Stimulated activated naive CD8-positive, alpha-beta T cell treated with anti-CD3 and anti-CD28 coated beads, Interleukin-15, amount 100 ng/mL, for 72 hours (primary cell): Measurements from ENCODE around the gene LHX3.

Experiments
- ATAC-seq: fragments of 150-1000 bp; cut with Tn5 transposase; 2 replicates; pipeline ENCODE4 v1.10.0; 2021; ENCODE audit warnings: mild to moderate bottlenecking, moderate library complexity
- DNase-seq, 2 donors: peaks; one replicate each; pipeline ENCODE4 v3.0.0; 2021 to 2022
- H3K27ac Mint-ChIP-seq, 2 donors: one replicate each; pipeline ENCODE4 v1.8.0; 2022; ENCODE audit warnings: mild to moderate bottlenecking in 2 of 2, mixed read lengths in 2 of 2, moderate library complexity in 2 of 2
- H3K27me3 Mint-ChIP-seq: one replicate; pipeline ENCODE4 v1.8.0; 2022; ENCODE audit warnings: mixed read lengths
- H3K4me1 Mint-ChIP-seq: one replicate; pipeline ENCODE4 v1.8.0; 2022; ENCODE audit warnings: mild to moderate bottlenecking, mixed read lengths
- H3K4me3 Mint-ChIP-seq, 2 donors: one replicate each; pipeline ENCODE4 v1.8.0; 2022; ENCODE audit warnings: mild to moderate bottlenecking in 2 of 2, mixed read lengths in 2 of 2, moderate library complexity in 1 of 2
- H3K9me3 Mint-ChIP-seq, 2 donors: one replicate each; pipeline ENCODE4 v1.8.0; 2022; ENCODE audit warnings: mixed read lengths in 2 of 2

The LHX3 gene

DNA sequence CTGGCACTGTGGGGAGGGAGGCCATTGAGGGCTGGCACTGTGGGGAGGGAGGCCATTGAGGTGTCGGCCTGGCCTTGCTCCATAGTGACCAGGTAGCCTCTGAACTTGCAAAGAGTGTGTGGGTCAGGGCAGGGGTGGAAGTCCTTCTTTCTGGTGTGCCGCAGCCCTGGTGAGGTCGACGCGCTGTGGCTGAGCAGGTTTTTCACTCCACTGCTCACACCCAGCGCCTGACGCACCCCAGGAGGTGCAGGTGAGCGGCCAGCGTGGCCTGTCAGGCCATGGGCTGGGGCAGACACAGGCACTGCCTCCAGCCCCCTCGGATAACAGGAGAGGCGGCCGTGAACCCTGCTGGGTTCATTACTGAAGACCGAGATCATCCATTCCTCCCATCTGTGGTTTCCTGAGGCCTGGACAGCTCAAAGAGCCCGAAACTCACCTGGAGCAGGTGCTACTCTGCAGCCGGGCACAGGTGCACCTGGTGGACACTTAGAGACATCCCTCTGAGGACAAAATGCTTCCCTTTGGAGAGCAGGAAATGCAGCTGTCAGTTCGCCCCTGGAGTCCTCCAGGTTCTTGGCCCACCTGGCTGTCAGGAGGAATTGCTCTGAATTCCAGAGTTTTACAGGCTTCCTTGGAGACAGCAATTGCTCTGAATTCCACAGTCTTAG, 32.4 kb downstream of the LHX3 start:
- H3K4me3 Mint-ChIP-seq, result no peak overlapping the region
- DNase-seq (no peak), ATAC-seq (no peak)
- no peak overlapping the region for H3K27ac Mint-ChIP-seq
- peaks cover 21% of the 10 kb centered on the region for H3K27me3 Mint-ChIP-seq
- H3K9me3 Mint-ChIP-seq, result no peaks in the 10 kb centered on the region
- H3K4me1 Mint-ChIP-seq, result no peaks in the 10 kb centered on the region

DNA sequence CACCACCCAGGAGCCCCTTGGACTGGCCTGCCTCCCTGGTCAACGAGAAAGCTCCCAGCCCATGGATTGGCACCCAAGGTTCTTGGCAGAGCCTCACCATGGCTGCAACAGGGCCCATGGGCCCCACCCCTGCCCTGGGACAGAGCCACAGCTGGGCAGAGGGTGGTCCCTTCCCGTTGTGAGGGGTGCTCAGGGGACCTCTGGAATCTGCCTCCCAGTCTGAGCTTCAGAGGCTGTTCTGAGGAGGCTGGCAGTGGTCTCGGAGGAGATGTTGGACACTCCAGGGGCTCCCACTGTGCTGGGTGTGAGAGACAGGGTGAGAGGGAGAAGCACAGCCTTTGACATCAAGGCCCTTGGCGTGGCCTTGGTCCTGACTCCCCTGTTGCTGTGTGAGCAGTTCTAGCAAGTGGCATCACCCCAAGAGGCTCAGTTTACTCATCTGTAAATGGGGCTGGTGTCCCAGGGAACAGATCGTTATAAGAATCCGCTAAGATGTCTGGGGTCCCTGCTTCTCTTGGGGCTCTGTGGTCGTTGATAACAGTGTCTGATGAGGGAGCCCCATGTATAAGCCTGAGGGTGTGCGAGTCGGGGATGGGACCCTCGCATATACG, 33.0 kb downstream of the LHX3 start:
- DNase-seq, result no peak
- Mint-ChIP-seq H3K27me3 (peaks cover 21% of the 10 kb centered on the region), H3K4me3 (no peak overlapping the region), H3K27ac (no peak overlapping the region), H3K4me1 (no peaks in the 10 kb centered on the region), H3K9me3 (no peaks in the 10 kb centered on the region)
- ATAC-seq, result no peak

GRCh38 chr9:136171009-136171800, 33.7 kb downstream of the LHX3 start:
- H3K9me3 Mint-ChIP-seq, result no peaks in the 10 kb centered on the region
- DNase-seq, result no peak
- no peaks in the 10 kb centered on the region for H3K4me1 Mint-ChIP-seq
- no peak overlapping the region for H3K4me3 Mint-ChIP-seq
- H3K27me3 Mint-ChIP-seq, result peaks cover 21% of the 10 kb centered on the region
- peak; percentile 13 for ATAC-seq
- peak overlapping the region in 1 of 2 donors; percentile 83 for H3K27ac Mint-ChIP-seq

- Mint-ChIP-seq H3K4me1 (no peaks in the 10 kb centered on the region), H3K27ac (peak overlapping the region in 1 of 2 donors; percentile 83), H3K9me3 (no peaks in the 10 kb centered on the region)
Measured at GRCh38 chr9:136170006-136170901, 34.7 kb downstream of the LHX3 start.

DNA sequence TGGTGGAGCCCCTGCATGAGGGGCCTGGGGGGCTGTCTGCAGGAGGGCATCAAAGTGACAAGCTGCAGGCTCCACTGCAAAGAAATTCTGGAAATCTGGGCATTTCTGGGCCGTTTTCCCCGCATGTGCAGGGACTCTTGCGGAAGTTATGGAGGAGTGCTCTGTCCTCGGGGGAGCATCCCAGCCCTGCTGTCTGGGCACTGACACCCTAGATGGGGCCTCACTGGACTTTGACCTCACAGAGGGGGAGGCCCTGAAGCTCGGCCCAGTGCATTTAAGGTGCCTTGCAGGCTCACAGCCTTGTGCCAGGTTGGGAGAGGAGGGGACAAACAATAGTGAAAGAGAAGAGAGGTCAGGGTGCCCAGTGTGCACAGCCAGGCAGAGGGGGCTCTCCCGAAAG, 35.4 kb downstream of the LHX3 start:
- no peak overlapping the region for H3K27ac Mint-ChIP-seq
- H3K9me3 Mint-ChIP-seq, result no peaks in the 10 kb centered on the region

More at GRCh38 chr9:136170006-136170901, 34.7 kb downstream of the LHX3 start:
- ATAC-seq, result peak; percentile 88
- peak; percentile 64 to 69 for DNase-seq
- H3K27me3 Mint-ChIP-seq, result peaks cover 21% of the 10 kb centered on the region
- H3K4me3 Mint-ChIP-seq, result no peak overlapping the region

DNA sequence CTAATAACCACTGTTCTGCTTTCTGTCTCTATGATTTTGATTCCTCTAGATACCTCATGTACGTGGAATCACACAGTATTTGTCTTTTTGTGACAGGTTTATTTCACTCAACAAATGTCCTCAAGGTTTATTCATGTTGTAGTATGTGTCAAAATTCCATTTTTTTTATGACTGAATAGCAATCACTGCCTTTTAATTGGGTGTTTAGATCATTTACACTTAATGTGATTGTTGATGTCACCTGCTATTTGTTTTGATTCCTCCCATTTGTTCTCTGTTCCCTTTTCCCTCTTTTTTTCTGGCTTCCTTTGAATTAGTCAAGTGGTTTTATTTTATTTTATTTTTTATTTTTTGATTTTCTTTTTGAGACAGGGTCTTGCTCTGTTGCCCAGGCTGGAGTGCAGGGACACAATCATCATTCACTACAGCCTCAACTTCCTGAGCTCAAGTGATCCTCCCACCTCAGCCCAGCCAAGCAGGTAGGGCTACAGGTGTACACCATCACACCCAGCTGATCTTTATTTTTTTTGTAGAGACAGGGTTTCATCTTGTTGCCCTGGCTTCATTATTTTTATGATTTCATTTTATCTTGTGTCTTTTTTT, 41.6 kb downstream of the LHX3 start:
- DNase-seq (no peak), ATAC-seq (no peak)
- Mint-ChIP-seq H3K4me1 (no peaks in the 10 kb centered on the region), H3K9me3 (peaks cover 5 to 7% of the 10 kb centered on the region in 2 donors), H3K4me3 (no peak overlapping the region), H3K27ac (no peak overlapping the region), H3K27me3 (no peaks in the 10 kb centered on the region)

More for the DNA sequence above, 35.4 kb downstream of the LHX3 start:
- Mint-ChIP-seq H3K4me3 (no peak overlapping the region), H3K27me3 (peaks cover 21% of the 10 kb centered on the region), H3K4me1 (no peaks in the 10 kb centered on the region)
- ATAC-seq, result no peak
- no peak for DNase-seq

GRCh38 chr9:136160995-136161610, 43.8 kb downstream of the LHX3 start:
- peaks cover 5 to 7% of the 10 kb centered on the region in 2 donors for H3K9me3 Mint-ChIP-seq

GRCh38 chr9:136160381-136160841, 44.5 kb downstream of the LHX3 start:
- Mint-ChIP-seq H3K27me3 (peaks cover 5% of the 10 kb centered on the region), H3K9me3 (peaks cover 5 to 7% of the 10 kb centered on the region in 2 donors), H3K27ac (peak overlapping the region in 1 of 2 donors; percentile 76), H3K4me3 (no peak overlapping the region), H3K4me1 (no peaks in the 10 kb centered on the region)
- ATAC-seq (no peak), DNase-seq (no peak)

More at GRCh38 chr9:136160995-136161610, 43.8 kb downstream of the LHX3 start:
- no peaks in the 10 kb centered on the region for H3K27me3 Mint-ChIP-seq
- ATAC-seq (no peak), DNase-seq (no peak)
- no peak overlapping the region for H3K4me3 Mint-ChIP-seq
- no peaks in the 10 kb centered on the region for H3K4me1 Mint-ChIP-seq
- H3K27ac Mint-ChIP-seq, result no peak overlapping the region

DNA sequence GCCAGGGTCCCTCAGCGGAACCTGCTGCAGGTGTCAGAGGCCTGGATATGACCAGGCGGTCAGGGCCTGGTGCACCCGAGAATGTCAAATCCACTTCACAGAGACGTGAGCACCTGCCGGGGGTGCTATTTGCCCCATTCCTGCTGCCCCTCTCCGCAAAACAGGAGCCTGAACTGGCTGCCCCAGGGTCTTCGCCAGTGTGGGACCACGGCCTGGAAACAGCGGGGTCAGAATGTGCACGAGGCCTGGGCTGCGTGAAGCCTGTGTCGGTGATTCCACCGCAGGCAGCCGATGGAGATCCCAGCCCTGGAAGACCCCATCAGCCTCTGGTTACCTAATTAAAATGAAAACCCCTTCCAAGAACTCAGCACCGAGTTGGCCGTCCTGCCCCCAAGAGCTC, 45.1 kb downstream of the LHX3 start:
- no peak for ATAC-seq
- H3K4me3 Mint-ChIP-seq, result no peak overlapping the region

DNA sequence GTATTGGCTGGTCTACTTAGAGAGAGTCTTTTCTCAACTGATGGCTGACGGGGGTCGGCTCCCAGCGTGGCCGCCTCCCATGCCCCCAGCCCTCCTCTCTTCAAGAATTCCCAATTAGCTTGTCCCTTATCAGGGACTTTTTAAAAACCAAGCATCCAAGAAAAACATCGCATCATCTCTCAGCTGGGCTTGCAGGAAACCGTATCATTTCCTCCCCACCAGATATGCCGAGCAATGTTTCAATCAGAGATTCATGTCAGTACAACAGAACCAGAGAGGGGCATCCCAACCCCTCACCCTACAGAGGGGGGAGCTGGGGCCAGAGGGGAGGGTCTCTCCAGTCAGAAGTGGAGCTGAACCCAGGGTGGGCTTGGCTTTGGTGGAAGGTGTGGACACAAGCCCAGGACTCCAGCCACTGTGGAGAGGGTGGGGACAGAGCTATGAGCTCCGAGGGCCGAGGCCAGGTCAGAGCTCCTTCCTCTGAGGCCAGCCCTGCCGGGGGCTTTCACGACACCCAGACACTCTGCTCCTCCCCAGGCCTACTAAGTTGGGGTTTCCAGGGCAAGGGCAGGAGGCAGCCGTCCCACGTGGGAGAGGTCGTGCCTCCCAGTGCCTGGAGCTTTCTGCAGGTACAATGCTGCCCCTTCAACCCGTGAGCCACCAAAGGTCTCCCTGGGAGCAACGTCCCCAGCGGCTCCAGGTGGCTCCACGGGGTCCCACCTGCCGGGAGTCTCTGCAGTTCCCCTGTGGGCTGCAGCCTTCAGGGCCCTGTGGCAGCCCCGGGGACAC, 47.3 kb downstream of the LHX3 start:
- Mint-ChIP-seq H3K4me3 (no peak overlapping the region), H3K27me3 (peaks cover 13% of the 10 kb centered on the region), H3K9me3 (no peaks in the 10 kb centered on the region), H3K27ac (no peak overlapping the region), H3K4me1 (no peaks in the 10 kb centered on the region)
- no peak for ATAC-seq
- DNase-seq, result no peak

More for the DNA sequence above, 45.1 kb downstream of the LHX3 start:
- DNase-seq, result no peak
- Mint-ChIP-seq H3K27ac (peak overlapping the region in 1 of 2 donors; percentile 15), H3K9me3 (peaks cover 5 to 7% of the 10 kb centered on the region in 2 donors), H3K27me3 (peaks cover 10% of the 10 kb centered on the region), H3K4me1 (no peaks in the 10 kb centered on the region)

DNA sequence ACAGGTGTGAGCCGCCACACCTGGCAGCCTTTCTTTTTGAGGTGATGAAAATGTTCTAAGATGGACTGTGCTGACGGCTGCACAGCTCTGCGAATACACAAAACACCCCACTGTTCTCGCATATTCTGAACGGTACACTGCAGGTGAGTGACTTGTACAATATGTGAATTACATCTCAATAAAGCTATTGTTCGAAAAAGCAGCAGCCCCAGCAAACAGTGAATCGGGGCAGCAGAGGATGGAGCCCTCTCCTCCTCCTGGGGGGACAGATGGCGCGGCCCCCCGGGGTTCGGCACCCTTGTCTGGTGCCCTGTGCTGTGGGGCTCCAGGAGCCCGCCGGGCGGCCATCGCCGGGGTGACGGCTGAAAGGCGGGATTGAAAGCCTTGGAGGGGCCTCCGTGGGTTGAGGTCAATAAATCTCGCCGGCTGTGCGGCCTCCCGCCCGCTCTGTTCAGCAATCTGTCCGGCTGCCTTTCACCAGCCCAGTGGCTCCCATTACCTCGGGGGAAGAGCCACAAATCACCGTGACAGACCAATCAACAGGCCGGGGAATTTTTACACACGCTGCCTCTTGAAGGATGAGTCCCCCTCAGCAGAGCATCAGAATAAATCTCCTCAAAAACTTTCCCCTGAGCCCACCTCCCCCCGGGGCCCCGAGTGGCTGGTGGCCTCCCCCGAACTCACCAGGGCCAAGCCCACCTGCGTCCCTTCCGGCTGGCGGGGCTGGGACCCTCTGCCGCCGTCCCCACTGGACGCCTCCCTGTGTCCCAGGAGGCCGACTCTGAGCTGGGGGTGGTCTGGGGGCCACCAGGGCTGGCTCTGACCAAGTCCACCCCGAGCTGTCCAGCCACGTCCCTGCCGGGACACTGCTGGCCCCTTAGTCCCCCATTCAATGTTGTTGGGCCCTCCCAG, 48.5 kb downstream of the LHX3 start:
- Mint-ChIP-seq H3K4me3 (no peak overlapping the region), H3K4me1 (no peaks in the 10 kb centered on the region), H3K27me3 (peaks cover 13% of the 10 kb centered on the region), H3K9me3 (no peaks in the 10 kb centered on the region), H3K27ac (no peak overlapping the region)
- DNase-seq (no peak), ATAC-seq (no peak)

- H3K9me3 Mint-ChIP-seq, result no peaks in the 10 kb centered on the region
- no peak for ATAC-seq
- H3K27ac Mint-ChIP-seq, result no peak overlapping the region
- no peak for DNase-seq
- no peak overlapping the region for H3K4me3 Mint-ChIP-seq
- peaks cover 13% of the 10 kb centered on the region for H3K27me3 Mint-ChIP-seq
- H3K4me1 Mint-ChIP-seq, result no peaks in the 10 kb centered on the region
Measured at GRCh38 chr9:136155576-136155975, 49.4 kb downstream of the LHX3 start.

GRCh38 chr9:136154943-136155342, 50.0 kb downstream of the LHX3 start:
- no peak for ATAC-seq
- H3K27me3 Mint-ChIP-seq, result peaks cover 13% of the 10 kb centered on the region
- DNase-seq, result no peak
- H3K9me3 Mint-ChIP-seq, result no peaks in the 10 kb centered on the region
- H3K4me3 Mint-ChIP-seq, result no peak overlapping the region
- no peak overlapping the region for H3K27ac Mint-ChIP-seq
- no peaks in the 10 kb centered on the region for H3K4me1 Mint-ChIP-seq
